Choroid plexus epithelial cell (primary cell): ENCODE results near the gene CARD9.

Source experiments
- DNase-seq: peaks from one replicate; pipeline ENCODE4 v3.0.0-alpha.2; 2010; ENCODE audit warnings: low read depth
- H3K4me3 ChIP-seq: 2 replicates; pipeline ENCODE4 v1.5.1; 2011; ENCODE audit warnings: low read depth, mild to moderate bottlenecking, control low read depth, low read length, moderate library complexity
- CTCF ChIP-seq: conservative IDR thresholded peaks from 2 replicates; pipeline ENCODE4 v1.5.1; 2011; ENCODE audit warnings: low read depth, mild to moderate bottlenecking, control low read depth, inconsistent platforms, low read length, moderate library complexity

The CARD9 gene

GRCh38 chr9:136329211-136329627 is 44.2 kb downstream of the CARD9 start:
- peak; percentile 38 for DNase-seq
- TF ChIP-seq CTCF, result no peak
- peak overlapping the region; percentile 79 for H3K4me3 ChIP-seq

- H3K4me3 ChIP-seq, result peak overlapping the region; percentile 79
- no peak for TF ChIP-seq CTCF
- peak; percentile 72 for DNase-seq
These were observed 44.8 kb downstream of the CARD9 start for GRCh38 chr9:136328622-136329041.

GRCh38 chr9:136328011-136328621 is 45.4 kb downstream of the CARD9 start:
- H3K4me3 ChIP-seq, result peak overlapping the region; percentile 79
- DNase-seq, result no peak
- TF ChIP-seq CTCF, result no peak

GRCh38 chr9:136327304-136327974 is 46.0 kb downstream of the CARD9 start, which contains the start of gene GPSM1:
Gene GPSM1, plus strand, starts transcription at chr9:136327539. Its CDS starts 157 bp downstream, at chr9:136327696.
- peak; percentile 69 for DNase-seq
- no peak for TF ChIP-seq CTCF
- peak within 1 kb of the TSS; percentile 79 for H3K4me3 ChIP-seq

- peak; percentile 39 for DNase-seq
- peak overlapping the region; percentile 79 for H3K4me3 ChIP-seq
- TF ChIP-seq CTCF, result no peak
These were observed 46.6 kb downstream of the CARD9 start for GRCh38 chr9:136326761-136327303.

- TF ChIP-seq CTCF, result no peak
- DNase-seq, result peak; percentile 89
- H3K4me3 ChIP-seq, result peak overlapping the region; percentile 1
These were observed 47.3 kb downstream of the CARD9 start for GRCh38 chr9:136326061-136326760.
